ENCODE results near the gene SLC2A4. TPM values are rescaled to one million over a fixed set of nuclear protein-coding genes. Genes with fewer than 3 reads are reported as not detected.

The SLC2A4 gene
- total RNA-seq, 1 experiment from 2014 or later: 1.5 TPM

- peak overlapping the region; percentile 96 for H3K4me2 ChIP-seq
- no peaks in the 10 kb centered on the region for H3K9me2 ChIP-seq (ENCODE audit: insufficient read depth)
- no peaks in the 10 kb centered on the region for H3K9me3 ChIP-seq (ENCODE audit: insufficient read depth, low read depth)
- no peak overlapping the region for H2AFZ ChIP-seq
- peaks cover 25% of the 10 kb centered on the region for H3K79me2 ChIP-seq (ENCODE audit: low read depth)
- no peak for TF ChIP-seq EZH2 (IDR thresholded peaks at IDR 0.05; ENCODE audit: low read depth)
- ChIA-PET POLR2A (ENCODE audit: unreplicated experiment) (no interaction called here), CTCF (no interaction called here)
- H3K4me3 ChIP-seq: peak overlapping the region; percentile 100
- H3K36me3 ChIP-seq (ENCODE audit: low read depth): peaks cover 4% of the 10 kb centered on the region; the same call in 1 of the 2 replicates
- H3F3A ChIP-seq (ENCODE audit: insufficient read depth, low read depth): peaks cover 12% of the 10 kb centered on the region; the same call in 1 of the 2 replicates
- no TSS peak for BruUV-seq (replicated peaks)
- H3K27ac ChIP-seq: no peak overlapping the region
- peaks cover 16% of the 10 kb centered on the region for H3K4me1 ChIP-seq (replicated peaks; ENCODE audit: insufficient read depth)
- H4K20me1 ChIP-seq (ENCODE audit: insufficient read depth): no peaks in the 10 kb centered on the region
- intact Hi-C loops (cut with micrococcal nuclease; ENCODE audit: unreplicated experiment): loop anchor here (2.0 kb wide), 1 partner anchor 19 kb away; no protein-coding TSS in a partner anchor
- H3K27me3 ChIP-seq (ENCODE audit: insufficient read depth, low read depth): no peaks in the 10 kb centered on the region
- DNase-seq: no peak
Observed at GRCh38 chr17:7328009-7328408, 46.5 kb downstream of the SLC2A4 start.

GRCh38 chr17:7328840-7329373, 47.4 kb downstream of the SLC2A4 start, which contains the start of gene NEURL4:
Gene NEURL4 (minus strand): TSS chr17:7329335. CDS start chr17:7329312, 23 bp downstream.
- Histone ChIP-seq H3K9me3 (ENCODE audit: insufficient read depth, low read depth) (no peaks in the 10 kb centered on the region), H2AFZ (peak within 1 kb of the TSS; percentile 90), H3K27ac (peak within 1 kb of the TSS; percentile 67), H3K27me3 (ENCODE audit: insufficient read depth, low read depth) (no peaks in the 10 kb centered on the region), H3K4me1 (replicated peaks; ENCODE audit: insufficient read depth) (peaks cover 16% of the 10 kb centered on the region), H3F3A (ENCODE audit: insufficient read depth, low read depth) (peaks cover 9% of the 10 kb centered on the region; the same call in 1 of the 2 replicates), H3K79me2 (ENCODE audit: low read depth) (peaks cover 25% of the 10 kb centered on the region), H4K20me1 (ENCODE audit: insufficient read depth) (no peaks in the 10 kb centered on the region), H3K9me2 (ENCODE audit: insufficient read depth) (no peaks in the 10 kb centered on the region), H3K36me3 (ENCODE audit: low read depth) (no peaks in the 10 kb centered on the region), H3K4me3 (peak within 1 kb of the TSS; percentile 100), H3K4me2 (peak within 1 kb of the TSS; percentile 96)
- intact Hi-C loops (cut with micrococcal nuclease; ENCODE audit: unreplicated experiment): loop anchor here (2.0 kb wide), 1 partner anchor 20 kb away; no protein-coding TSS in a partner anchor
- ChIA-PET POLR2A (ENCODE audit: unreplicated experiment) (interaction anchor here (0.6 to 1.1 kb wide), 6 partner anchors 9 to 555 kb away, joined by 3 to 9 read pairs (median 4); partner anchors contain the start of genes SENP3, TMEM256 and WRAP53), CTCF (interaction anchor here (0.5 to 1.3 kb wide), 3 partner anchors 13 to 678 kb away, joined by 6 to 11 read pairs (median 6); no protein-coding TSS in a partner anchor)
- DNase-seq: no peak
- TF ChIP-seq CTCF (conservative IDR thresholded peaks at IDR 0.05) (no peak), EZH2 (IDR thresholded peaks at IDR 0.05; ENCODE audit: low read depth) (no peak)
- BruUV-seq (replicated peaks): no TSS peak

GRCh38 chr17:7329374-7329996, 48.0 kb downstream of the SLC2A4 start:
- peak overlapping the region; percentile 67 for H3K27ac ChIP-seq
- peak; percentile 94 to 98 for DNase-seq
- H2AFZ ChIP-seq: peak overlapping the region; percentile 90
- peaks cover 25% of the 10 kb centered on the region for H3K79me2 ChIP-seq (ENCODE audit: low read depth)
- BruUV-seq (replicated peaks): TSS peak; percentile 86
- H3F3A ChIP-seq (ENCODE audit: insufficient read depth, low read depth): peaks cover 9% of the 10 kb centered on the region; the same call in 1 of the 2 replicates
- no peak for TF ChIP-seq EZH2 (IDR thresholded peaks at IDR 0.05; ENCODE audit: low read depth)
- no peak for TF ChIP-seq CTCF (conservative IDR thresholded peaks at IDR 0.05)
- POLR2A ChIA-PET (ENCODE audit: unreplicated experiment): interaction anchor here (0.5 to 1.1 kb wide), 20 partner anchors 9 to 823 kb away, joined by 3 to 16 read pairs (median 5); partner anchors contain the start of genes GABARAP, SENP3, TMEM256 and TMEM95
- H3K9me2 ChIP-seq (ENCODE audit: insufficient read depth): no peaks in the 10 kb centered on the region
- H3K9me3 ChIP-seq (ENCODE audit: insufficient read depth, low read depth): no peaks in the 10 kb centered on the region
- no peaks in the 10 kb centered on the region for H4K20me1 ChIP-seq (ENCODE audit: insufficient read depth)
- no peaks in the 10 kb centered on the region for H3K36me3 ChIP-seq (ENCODE audit: low read depth)
- intact Hi-C loops (cut with micrococcal nuclease; ENCODE audit: unreplicated experiment): loop anchor here (2.0 kb wide), 1 partner anchor 21 kb away; no protein-coding TSS in a partner anchor
- peak overlapping the region; percentile 100 for H3K4me3 ChIP-seq
- H3K4me2 ChIP-seq: peak overlapping the region; percentile 96
- CTCF ChIA-PET: interaction anchor here (0.5 to 1.3 kb wide), 6 partner anchors 14 to 679 kb away, joined by 3 to 11 read pairs (median 4); no protein-coding TSS in a partner anchor
- H3K27me3 ChIP-seq (ENCODE audit: insufficient read depth, low read depth): no peaks in the 10 kb centered on the region
- H3K4me1 ChIP-seq (replicated peaks; ENCODE audit: insufficient read depth): peaks cover 16% of the 10 kb centered on the region
